ENCODE data around the gene ADAMTS7. TPM values are rescaled to one million over a fixed set of nuclear protein-coding genes. Genes with fewer than 3 reads are reported as not detected.

ADAMTS7 gene
- total RNA-seq, 1 experiment from 2014 or later, result 12.0 TPM

DNA sequence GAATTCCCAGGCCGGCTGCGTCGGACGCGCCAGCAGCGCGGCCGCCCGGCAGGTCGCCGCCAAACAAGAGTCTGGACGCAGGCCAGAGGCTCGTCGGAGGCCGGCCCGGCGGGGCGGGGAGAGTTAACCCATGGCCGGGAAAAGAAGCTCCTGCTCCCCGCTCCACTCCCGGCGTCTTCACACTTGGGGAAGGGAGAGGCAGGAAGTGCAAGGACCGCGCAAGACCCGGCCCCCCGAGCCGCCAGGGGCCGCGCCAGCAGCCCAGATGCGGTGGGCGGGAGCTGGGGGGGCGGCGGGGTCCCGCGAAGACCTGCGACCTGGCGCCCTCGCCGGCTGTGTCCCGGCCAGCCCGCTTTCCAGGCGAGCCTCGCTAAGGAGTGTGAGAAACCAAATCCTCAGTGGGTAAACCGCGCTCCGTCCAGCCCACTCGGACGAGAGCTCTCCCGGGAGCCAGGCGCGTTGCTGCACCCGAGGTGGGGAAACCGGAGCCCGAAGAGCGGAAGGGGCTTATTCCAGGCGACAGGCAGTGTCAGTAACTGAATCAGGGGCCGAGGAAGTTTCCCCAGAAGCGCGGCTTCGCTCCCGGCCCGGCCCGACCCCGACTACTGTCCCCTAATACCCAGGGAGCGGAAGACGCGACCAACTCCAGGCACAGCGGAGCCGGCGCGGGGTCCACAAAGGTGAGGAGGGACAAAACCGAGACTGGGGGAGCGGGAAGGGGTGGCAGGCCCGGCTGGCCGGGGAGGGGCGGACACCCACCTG is 721 bp downstream of the ADAMTS7 start (continued):
- TF ChIP-seq, protein P1, sequence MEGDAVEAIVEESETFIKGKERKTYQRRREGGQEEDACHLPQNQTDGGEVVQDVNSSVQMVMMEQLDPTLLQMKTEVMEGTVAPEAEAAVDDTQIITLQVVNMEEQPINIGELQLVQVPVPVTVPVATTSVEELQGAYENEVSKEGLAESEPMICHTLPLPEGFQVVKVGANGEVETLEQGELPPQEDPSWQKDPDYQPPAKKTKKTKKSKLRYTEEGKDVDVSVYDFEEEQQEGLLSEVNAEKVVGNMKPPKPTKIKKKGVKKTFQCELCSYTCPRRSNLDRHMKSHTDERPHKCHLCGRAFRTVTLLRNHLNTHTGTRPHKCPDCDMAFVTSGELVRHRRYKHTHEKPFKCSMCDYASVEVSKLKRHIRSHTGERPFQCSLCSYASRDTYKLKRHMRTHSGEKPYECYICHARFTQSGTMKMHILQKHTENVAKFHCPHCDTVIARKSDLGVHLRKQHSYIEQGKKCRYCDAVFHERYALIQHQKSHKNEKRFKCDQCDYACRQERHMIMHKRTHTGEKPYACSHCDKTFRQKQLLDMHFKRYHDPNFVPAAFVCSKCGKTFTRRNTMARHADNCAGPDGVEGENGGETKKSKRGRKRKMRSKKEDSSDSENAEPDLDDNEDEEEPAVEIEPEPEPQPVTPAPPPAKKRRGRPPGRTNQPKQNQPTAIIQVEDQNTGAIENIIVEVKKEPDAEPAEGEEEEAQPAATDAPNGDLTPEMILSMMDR (IDR thresholded peaks at IDR 0.05 in 2 of 3, conservative IDR thresholded peaks at IDR 0.05 in 1 of 3; ENCODE audit: borderline replicate concordance in 1 of 3, insufficient read depth in 1 of 3, low read depth in 2 of 3, low read length in 2 of 3), result no peak
- TF ChIP-seq, protein P2, sequence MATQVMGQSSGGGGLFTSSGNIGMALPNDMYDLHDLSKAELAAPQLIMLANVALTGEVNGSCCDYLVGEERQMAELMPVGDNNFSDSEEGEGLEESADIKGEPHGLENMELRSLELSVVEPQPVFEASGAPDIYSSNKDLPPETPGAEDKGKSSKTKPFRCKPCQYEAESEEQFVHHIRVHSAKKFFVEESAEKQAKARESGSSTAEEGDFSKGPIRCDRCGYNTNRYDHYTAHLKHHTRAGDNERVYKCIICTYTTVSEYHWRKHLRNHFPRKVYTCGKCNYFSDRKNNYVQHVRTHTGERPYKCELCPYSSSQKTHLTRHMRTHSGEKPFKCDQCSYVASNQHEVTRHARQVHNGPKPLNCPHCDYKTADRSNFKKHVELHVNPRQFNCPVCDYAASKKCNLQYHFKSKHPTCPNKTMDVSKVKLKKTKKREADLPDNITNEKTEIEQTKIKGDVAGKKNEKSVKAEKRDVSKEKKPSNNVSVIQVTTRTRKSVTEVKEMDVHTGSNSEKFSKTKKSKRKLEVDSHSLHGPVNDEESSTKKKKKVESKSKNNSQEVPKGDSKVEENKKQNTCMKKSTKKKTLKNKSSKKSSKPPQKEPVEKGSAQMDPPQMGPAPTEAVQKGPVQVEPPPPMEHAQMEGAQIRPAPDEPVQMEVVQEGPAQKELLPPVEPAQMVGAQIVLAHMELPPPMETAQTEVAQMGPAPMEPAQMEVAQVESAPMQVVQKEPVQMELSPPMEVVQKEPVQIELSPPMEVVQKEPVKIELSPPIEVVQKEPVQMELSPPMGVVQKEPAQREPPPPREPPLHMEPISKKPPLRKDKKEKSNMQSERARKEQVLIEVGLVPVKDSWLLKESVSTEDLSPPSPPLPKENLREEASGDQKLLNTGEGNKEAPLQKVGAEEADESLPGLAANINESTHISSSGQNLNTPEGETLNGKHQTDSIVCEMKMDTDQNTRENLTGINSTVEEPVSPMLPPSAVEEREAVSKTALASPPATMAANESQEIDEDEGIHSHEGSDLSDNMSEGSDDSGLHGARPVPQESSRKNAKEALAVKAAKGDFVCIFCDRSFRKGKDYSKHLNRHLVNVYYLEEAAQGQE (IDR thresholded peaks at IDR 0.05; ENCODE audit: low read depth), result no peak
- TF ChIP-seq RAD21 (IDR thresholded peaks at IDR 0.05; ENCODE audit: low read depth), result no peak
- TF ChIP-seq ZNF274 (IDR thresholded peaks at IDR 0.05; ENCODE audit: low read depth, low read length), result no peak
- no peak for TF ChIP-seq MAX (IDR thresholded peaks at IDR 0.05)
- no peak for TF ChIP-seq SP1 (IDR thresholded peaks at IDR 0.05; ENCODE audit: low read depth)
- no peak for TF ChIP-seq POLR2A (IDR thresholded peaks at IDR 0.05; ENCODE audit: borderline replicate concordance, extremely low read depth, insufficient read depth, insufficient read length)
- TF ChIP-seq CBX3 (IDR thresholded peaks at IDR 0.05; ENCODE audit: low read depth), result no peak

All from HCT116 (cell line).